AG04450 (cell line): ENCODE results near the gene GPHN. TPM values are rescaled to one million over a fixed set of nuclear protein-coding genes. Genes with fewer than 3 reads are reported as not detected.

ENCODE experiments used
- CTCF ChIA-PET: fragments of 300-600, 350-600 bp; formaldehyde crosslinking; extraction: SDS; loops from one replicate; lab custom pipeline; 2022; ENCODE audit warnings: antibody characterized with exemption, inconsistent platforms; lab: Charles Lee
- POLR2A ChIA-PET: fragments of 350-600 bp; formaldehyde crosslinking; extraction: SDS; loops from one replicate; lab custom pipeline; 2021; ENCODE audit warnings: antibody characterized with exemption, inconsistent platforms; lab: Yijun Ruan, JAX
- DNase-seq: peaks from one replicate; pipeline ENCODE4 v3.0.0-alpha.2; 2011; ENCODE audit warnings: low read depth, low spot score
- H3K27ac ChIP-seq: one replicate; pipeline ENCODE4 v1.5.1; 2012; ENCODE audit warnings: low read depth, low read length, control low read depth
- H3K27me3 ChIP-seq: one replicate; pipeline ENCODE4 v1.6.0; 2012; ENCODE audit warnings: low read length; ENCODE audit not compliant: control insufficient read depth, insufficient read depth
- H3K4me3 ChIP-seq: 2 replicates; pipeline ENCODE4 v1.5.1; 2011; ENCODE audit warnings: mild to moderate bottlenecking, low read depth, low read length, control low read depth
- H3K9me3 ChIP-seq: 2 replicates; pipeline ENCODE4 v1.5.1; 2012; ENCODE audit warnings: low read length; ENCODE audit not compliant: control insufficient read depth, insufficient read depth
- CTCF ChIP-seq: IDR thresholded peaks from 2 replicates; pipeline ENCODE4 v1.5.1; 2011; ENCODE audit warnings: low read depth, low read length, control low read depth, inconsistent platforms
- polyA plus RNA-seq: library from polyadenylated mRNA; depleted of rRNA; stranded (reverse); fragments of >200 nt; gene quantifications from 2 replicates; pipeline ENCODE4 v1.2.3, GENCODE V29; 2011

Gene GPHN
- polyA plus RNA-seq, 1 experiment, result 7.7 TPM

GRCh38 chr14:66628636-66629035 lies 120.7 kb downstream of the GPHN start:
- DNase-seq, result no peak
- no peak for TF ChIP-seq CTCF
- ChIA-PET POLR2A (interaction anchor here (1.1 kb wide), 1 partner anchor 530 kb away, joined by 4 read pairs; no protein-coding TSS in a partner anchor), CTCF (interaction anchor here (0.8 kb wide), 2 partner anchors 33 to 731 kb away, joined by 3 read pairs; partner anchors contain the start of genes ATP6V1D and EIF2S1)
- H3K9me3 ChIP-seq, result no peaks in the 10 kb centered on the region
- H3K27me3 ChIP-seq, result no peaks in the 10 kb centered on the region
- H3K4me3 ChIP-seq, result no peak overlapping the region
- no peak overlapping the region for H3K27ac ChIP-seq

GRCh38 chr14:66629499-66629898 lies 121.6 kb downstream of the GPHN start:
- no peak overlapping the region for H3K27ac ChIP-seq
- DNase-seq, result no peak
- ChIA-PET CTCF (no interaction called here), POLR2A (interaction anchor here (0.5 kb wide), 1 partner anchor 11 kb away, joined by 4 read pairs; no protein-coding TSS in a partner anchor)
- no peak overlapping the region for H3K4me3 ChIP-seq
- H3K27me3 ChIP-seq, result no peaks in the 10 kb centered on the region
- H3K9me3 ChIP-seq, result no peaks in the 10 kb centered on the region
- TF ChIP-seq CTCF, result no peak

GRCh38 chr14:66634876-66635275 lies 126.9 kb downstream of the GPHN start:
- Histone ChIP-seq H3K27ac (no peak overlapping the region), H3K4me3 (no peak overlapping the region), H3K9me3 (no peaks in the 10 kb centered on the region), H3K27me3 (no peaks in the 10 kb centered on the region)
- DNase-seq, result no peak
- ChIA-PET CTCF (interaction anchor here (1.0 kb wide), 1 partner anchor 114 kb away, joined by 3 read pairs; no protein-coding TSS in a partner anchor), POLR2A (interaction anchor here (0.6 kb wide), 1 partner anchor 127 kb away, joined by 6 read pairs; no protein-coding TSS in a partner anchor)
- TF ChIP-seq CTCF, result no peak

GRCh38 chr14:66635435-66635834 lies 127.5 kb downstream of the GPHN start:
- Histone ChIP-seq H3K27me3 (no peaks in the 10 kb centered on the region), H3K9me3 (no peaks in the 10 kb centered on the region), H3K4me3 (no peak overlapping the region), H3K27ac (no peak overlapping the region)
- DNase-seq, result no peak
- ChIA-PET CTCF (no interaction called here), POLR2A (interaction anchor here (0.6 kb wide), 1 partner anchor 127 kb away, joined by 6 read pairs; no protein-coding TSS in a partner anchor)
- no peak for TF ChIP-seq CTCF

GRCh38 chr14:66636240-66636639 lies 128.3 kb downstream of the GPHN start:
- no peak for DNase-seq
- POLR2A ChIA-PET, result no interaction called here
- H3K4me3 ChIP-seq, result no peak overlapping the region
- no peak for TF ChIP-seq CTCF
- H3K27ac ChIP-seq, result no peak overlapping the region
- CTCF ChIA-PET, result interaction anchor here (1.0 kb wide), 1 partner anchor 13 kb away, joined by 5 read pairs; no protein-coding TSS in a partner anchor
- H3K9me3 ChIP-seq, result no peaks in the 10 kb centered on the region
- H3K27me3 ChIP-seq, result no peaks in the 10 kb centered on the region
